Body of pancreas (tissue), 4 donors: ENCODE results near the gene NPAT. TPM values are rescaled to one million over a fixed set of nuclear protein-coding genes. Genes with fewer than 3 reads are reported as not detected.
A peak's percentile ranks its signal among the peaks of the same experiment; 100 is the strongest.
"Not testable (repeated sequence)": the region's sequence is repeated elsewhere in the genome, so short reads cannot be mapped to it uniquely, and the experiment has no call there.

Source experiments
- ATAC-seq: fragments of 150-250 bp; one replicate; pipeline ENCODE4 v1.9.1; 2016
- DNase-seq, 4 donors: peaks; one replicate each; pipeline ENCODE4 v3.0.0-alpha.2; 2019
- H3K27ac ChIP-seq, 4 donors: fragments of 200-600 bp; sonication (generic); 1 replicate in 3 of 4; 2 replicates in 1 of 4; pipeline versions ENCODE4 v1.5.1 to v1.6.1; 2016 to 2019; ENCODE audit warnings: mild to moderate bottlenecking in 1 of 4, mixed read lengths in 1 of 4, moderate library complexity in 1 of 4
- H3K27me3 ChIP-seq, 2 donors: fragments of 200-600 bp; sonication (generic); one replicate each; pipeline ENCODE4 v1.6.0; 2016; ENCODE audit warnings: mild to moderate bottlenecking in 1 of 2
- H3K36me3 ChIP-seq, 2 donors: fragments of 200-600 bp; sonication (generic); replicated peaks in 1 of 2; 2 replicates each; pipeline ENCODE4 v1.5.1; 2016; ENCODE audit warnings: low read depth in 2 of 2; ENCODE audit not compliant: insufficient read depth in 1 of 2
- H3K4me1 ChIP-seq: fragments of 200-600 bp; sonication (generic); one replicate; pipeline ENCODE4 v1.6.0; 2016
- H3K4me3 ChIP-seq, 2 donors: fragments of 200-600 bp; sonication (generic); 1 replicate in 1 of 2; 2 replicates in 1 of 2; pipeline ENCODE4 v1.5.1; 2016 to 2019
- H3K9me3 ChIP-seq, 3 donors: fragments of 200-600 bp; sonication (generic); 1 replicate in 2 of 3; 2 replicates in 1 of 3; pipeline ENCODE4 v1.5.1; 2016
- POLR2A ChIP-seq, 3 donors: fragments of 450-650 bp; IDR thresholded peaks; one replicate each; pipeline ENCODE4 v1.6.1; 2016; ENCODE audit warnings: antibody characterized with exemption in 3 of 3, mild to moderate bottlenecking in 2 of 3
- WGBS, 2 donors: methylation state at CpG; one replicate each; pipeline ENCODE4 v1.1.5; 2017; 5-methylcytosine and 5-hydroxymethylcytosine counted together
- intact Hi-C: fragments of 100-400 bp; cut with DNase I; formaldehyde crosslinking; loops from one replicate; pipeline ENCODE4 v1.15.1; 2023
- total RNA-seq, 2 donors: library from RNA; depleted of rRNA; stranded (reverse); fragments of >200 nt; gene quantifications; one replicate each; pipeline ENCODE4 v1.1.0, GENCODE V29; 2016
- TF ChIP-seq, protein P1 (sequence below), 7 experiments: fragments of 450-650 bp in 4 of 7; fragments of 200-600 bp in 3 of 7; sonication (generic) in 3 of 7; IDR thresholded peaks; one replicate each; pipeline ENCODE4 v1.5.1; 2016 to 2019; ENCODE audit warnings: antibody characterized with exemption in 7 of 7

NPAT gene
- total RNA-seq, 2 donors from 2014 or later = 8.6 to 12.2 TPM

- WGBS, 2 donors = 93 to 96% methylated on average over 1 of the region's 1 CpG
- no peak for TF ChIP-seq POLR2A (IDR thresholded peaks at IDR 0.05)
- TF ChIP-seq, protein P1, sequence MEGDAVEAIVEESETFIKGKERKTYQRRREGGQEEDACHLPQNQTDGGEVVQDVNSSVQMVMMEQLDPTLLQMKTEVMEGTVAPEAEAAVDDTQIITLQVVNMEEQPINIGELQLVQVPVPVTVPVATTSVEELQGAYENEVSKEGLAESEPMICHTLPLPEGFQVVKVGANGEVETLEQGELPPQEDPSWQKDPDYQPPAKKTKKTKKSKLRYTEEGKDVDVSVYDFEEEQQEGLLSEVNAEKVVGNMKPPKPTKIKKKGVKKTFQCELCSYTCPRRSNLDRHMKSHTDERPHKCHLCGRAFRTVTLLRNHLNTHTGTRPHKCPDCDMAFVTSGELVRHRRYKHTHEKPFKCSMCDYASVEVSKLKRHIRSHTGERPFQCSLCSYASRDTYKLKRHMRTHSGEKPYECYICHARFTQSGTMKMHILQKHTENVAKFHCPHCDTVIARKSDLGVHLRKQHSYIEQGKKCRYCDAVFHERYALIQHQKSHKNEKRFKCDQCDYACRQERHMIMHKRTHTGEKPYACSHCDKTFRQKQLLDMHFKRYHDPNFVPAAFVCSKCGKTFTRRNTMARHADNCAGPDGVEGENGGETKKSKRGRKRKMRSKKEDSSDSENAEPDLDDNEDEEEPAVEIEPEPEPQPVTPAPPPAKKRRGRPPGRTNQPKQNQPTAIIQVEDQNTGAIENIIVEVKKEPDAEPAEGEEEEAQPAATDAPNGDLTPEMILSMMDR (IDR thresholded peaks at IDR 0.05) = no peak
- Histone ChIP-seq H3K27me3 (no peaks in the 10 kb centered on the region), H3K9me3 (no peaks in the 10 kb centered on the region), H3K4me1 (peaks cover 11% of the 10 kb centered on the region), H3K4me3 (no peak overlapping the region), H3K27ac (no peak overlapping the region), H3K36me3 (peaks cover 0 to 9% of the 10 kb centered on the region in 2 donors)
- intact Hi-C loops = no loop called here
- DNase-seq (no peak), ATAC-seq (no peak)
Measured at GRCh38 chr11:108137212-108137611, 85.2 kb downstream of the NPAT start.

GRCh38 chr11:108135845-108136544, 86.4 kb downstream of the NPAT start:
- Histone ChIP-seq H3K27me3 (no peaks in the 10 kb centered on the region), H3K9me3 (no peaks in the 10 kb centered on the region), H3K4me3 (no peak overlapping the region), H3K4me1 (peaks cover 13% of the 10 kb centered on the region), H3K27ac (no peak overlapping the region), H3K36me3 (peaks cover 0 to 6% of the 10 kb centered on the region in 2 donors)
- TF ChIP-seq POLR2A (IDR thresholded peaks at IDR 0.05) = no peak
- TF ChIP-seq, protein P1 (IDR thresholded peaks at IDR 0.05) = no peak
- ATAC-seq = no peak
- intact Hi-C loops = no loop called here
- DNase-seq = no peak
- WGBS, 2 donors = 72 to 74% methylated on average over 2 of the region's 2 CpGs

DNA sequence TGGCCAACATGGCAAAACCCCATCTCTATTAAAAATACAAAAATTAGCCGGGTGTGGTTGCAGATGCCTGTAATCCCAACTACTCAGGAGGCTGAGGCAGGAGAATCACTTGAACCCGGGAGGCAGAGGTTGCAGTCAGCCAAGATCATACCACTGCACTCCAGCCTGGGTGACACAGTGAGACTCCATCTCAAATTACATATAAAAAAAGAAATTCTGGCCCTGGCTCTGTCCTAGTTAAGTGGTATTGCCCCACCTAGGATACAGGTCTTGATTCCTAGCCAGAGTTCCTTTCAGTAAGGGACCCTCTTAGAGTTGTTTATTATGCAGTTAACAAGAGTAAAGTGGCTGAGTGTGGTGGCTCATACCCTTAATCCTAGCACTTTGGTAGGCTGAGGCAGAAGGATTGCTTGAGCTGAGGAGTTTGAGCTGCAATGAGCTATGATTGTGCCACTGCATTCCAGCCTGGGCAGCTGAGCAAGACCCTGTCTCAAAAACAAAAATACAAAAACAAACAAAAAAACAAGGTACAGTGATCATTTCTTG, 89.4 kb downstream of the NPAT start:
- H3K36me3 ChIP-seq, H3K9me3 ChIP-seq, DNase-seq, intact Hi-C loops, H3K27ac ChIP-seq, H3K27me3 ChIP-seq, ATAC-seq, H3K4me3 ChIP-seq: not testable (repeated sequence)
- WGBS, 2 donors = 93 to 94% methylated on average over 2 of the region's 2 CpGs
- H3K4me1 ChIP-seq = peaks cover 15% of the 10 kb centered on the region

DNA sequence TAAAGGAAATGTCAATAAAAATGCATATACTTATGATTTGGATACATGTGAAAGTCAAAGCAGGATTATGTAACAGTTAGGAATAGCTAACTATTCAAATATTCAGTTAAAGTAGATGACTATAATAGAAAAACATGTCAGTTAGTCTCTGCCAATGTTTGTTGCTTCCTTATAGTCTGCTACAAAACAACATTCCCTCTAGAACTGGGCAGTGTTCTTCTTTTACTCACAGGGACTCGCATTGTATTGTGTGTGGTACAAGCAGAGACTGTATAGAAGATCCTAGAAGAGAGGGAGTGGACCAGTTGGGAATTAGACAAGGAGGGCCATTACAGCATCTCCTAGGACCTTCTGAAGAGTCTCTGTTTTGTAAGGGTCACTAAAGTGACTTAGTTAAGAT, 90.4 kb downstream of the NPAT start:
- no peaks in the 10 kb centered on the region for H3K9me3 ChIP-seq
- H3K36me3 ChIP-seq = peaks cover 0 to 3% of the 10 kb centered on the region in 2 donors
- no peak for DNase-seq
- H3K4me1 ChIP-seq = peaks cover 24% of the 10 kb centered on the region
- H3K27ac ChIP-seq = peak overlapping the region in 2 of 4 donors; percentile 18 to 34
- peak; percentile 53 for ATAC-seq
- no peak overlapping the region for H3K4me3 ChIP-seq
- 59 to 84% methylated on average over 1 of the region's 1 CpG for WGBS, 2 donors
- TF ChIP-seq POLR2A (IDR thresholded peaks at IDR 0.05) = no peak
- TF ChIP-seq, protein P1 (IDR thresholded peaks at IDR 0.05) = no peak
- H3K27me3 ChIP-seq = no peaks in the 10 kb centered on the region
- intact Hi-C loops = no loop called here

- H3K27ac ChIP-seq = no peak overlapping the region
- intact Hi-C loops = no loop called here
- peaks cover 0 to 1% of the 10 kb centered on the region in 2 donors for H3K36me3 ChIP-seq
- no peaks in the 10 kb centered on the region for H3K27me3 ChIP-seq
- DNase-seq = no peak
- H3K4me1 ChIP-seq = peaks cover 46% of the 10 kb centered on the region
- ATAC-seq = no peak
- no peaks in the 10 kb centered on the region for H3K9me3 ChIP-seq
- WGBS, 2 donors = 95 to 96% methylated on average over 2 of the region's 2 CpGs
- no peak overlapping the region for H3K4me3 ChIP-seq
- TF ChIP-seq, protein P1 (IDR thresholded peaks at IDR 0.05) = no peak
- no peak for TF ChIP-seq POLR2A (IDR thresholded peaks at IDR 0.05)
Measured at GRCh38 chr11:108128772-108129171, 93.7 kb downstream of the NPAT start.
